AG09319 (cell line): Measurements from ENCODE around the gene SYT12.

Source experiments
- DNase-seq: peaks from one replicate; pipeline ENCODE4 v3.0.0-alpha.2; 2010; ENCODE audit warnings: low read depth; ENCODE audit errors: extremely low read depth
- CTCF ChIP-seq: IDR thresholded peaks from 2 replicates; pipeline ENCODE4 v1.5.1; 2011; ENCODE audit warnings: low read depth, mild to moderate bottlenecking, inconsistent platforms, low read length, moderate library complexity

Gene SYT12

GRCh38 chr11:67090717-67091116, 67.8 kb downstream of the SYT12 start:
- no peak for DNase-seq
- no peak for TF ChIP-seq CTCF

DNA sequence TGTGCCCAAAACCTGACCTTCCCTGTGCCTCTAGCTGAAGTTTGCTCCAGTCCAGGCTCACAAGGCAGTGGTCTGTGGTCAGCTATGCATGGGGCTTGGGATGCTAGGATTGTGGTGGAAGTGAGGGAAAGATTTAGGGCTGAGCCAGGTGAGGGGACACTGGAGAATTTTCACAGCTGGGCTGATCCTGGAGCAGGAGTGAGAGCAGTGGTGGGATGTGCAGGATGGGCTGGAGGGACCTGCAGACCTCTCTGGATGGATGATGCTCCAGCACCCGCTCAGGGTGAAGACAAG, 72.2 kb downstream of the SYT12 start:
- DNase-seq: no peak
- no peak for TF ChIP-seq CTCF

DNA sequence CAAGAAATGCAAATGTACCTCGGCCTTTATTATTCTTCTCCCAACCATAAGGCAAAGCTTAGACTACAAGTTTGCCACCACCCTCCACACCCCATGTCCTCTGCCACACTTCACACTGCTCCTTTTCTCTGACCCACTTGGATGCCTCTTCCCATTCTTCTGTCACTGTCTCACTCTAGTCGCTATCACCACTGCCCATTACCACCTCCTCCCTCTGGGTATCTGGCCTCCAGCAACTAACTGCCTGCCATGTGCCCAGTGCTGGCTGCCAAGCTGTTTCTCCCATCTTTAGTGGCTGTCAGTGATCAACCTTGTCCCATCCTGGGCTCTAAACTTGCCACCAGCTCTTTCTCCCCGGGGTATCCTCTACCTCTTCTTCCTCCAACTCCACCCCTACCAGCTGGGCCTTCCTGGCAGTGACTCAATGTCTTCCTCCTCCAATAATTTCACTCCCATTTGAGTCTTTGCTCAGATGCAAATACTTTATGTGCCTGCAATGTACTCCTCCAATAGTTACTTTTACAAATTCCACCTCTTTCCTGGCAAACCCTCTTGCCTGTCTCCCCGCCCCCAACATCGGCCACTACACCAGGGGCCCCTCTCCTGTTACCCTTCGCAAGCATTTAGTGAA, 76.0 kb downstream of the SYT12 start:
- TF ChIP-seq CTCF: no peak
- no peak for DNase-seq

- DNase-seq: no peak
These were observed 76.9 kb downstream of the SYT12 start for GRCh38 chr11:67099831-67100324.

More at GRCh38 chr11:67099831-67100324, 76.9 kb downstream of the SYT12 start:
- no peak for TF ChIP-seq CTCF
